K562 (cell line): ENCODE results near the gene MMP2. TPM values are rescaled to one million over a fixed set of nuclear protein-coding genes. Genes with fewer than 3 reads are reported as not detected.

Experiments used
- BCL6 ChIP-seq: fragments of 250-450 bp; sonication (Bioruptor Pico); IDR thresholded peaks from 2 replicates; pipeline ENCODE4 v1.4.0; 2020
- ZNF696 ChIP-seq: fragments of 250-450 bp; sonication (Bioruptor Pico); conservative IDR thresholded peaks from 2 replicates; pipeline ENCODE4 v1.4.0; 2020; ENCODE audit warnings: mild to moderate bottlenecking, moderate library complexity
- polyA plus RNA-seq, 8 experiments: library from polyadenylated mRNA; depleted of rRNA in 4 of 8; stranded (reverse) in 5 of 8; unstranded in 3 of 8; fragments of >200 nt; fragmentation: Nextera tagmentation in 2 of 8; fragmentation: Illumina TruSeq in 1 of 8; extraction: Ambion mirVana in 2 of 8; extraction: Trizol in 1 of 8; gene quantifications; 2 replicates each; pipeline versions ENCODE4 v1.2.1 to v1.2.3, GENCODE V29; 2011 to 2014; ENCODE audit warnings: inconsistent platforms in 1 of 8, missing spikeins in 1 of 8
- total RNA-seq, 7 experiments: library from RNA; depleted of rRNA in 6 of 7; stranded (reverse); fragments of >200 nt in 6 of 7; fragmentation: Illumina TruSeq in 2 of 7; extraction: Trizol in 2 of 7; gene quantifications; 2 replicates each; pipeline versions ENCODE4 v1.2.1 to v1.2.3, GENCODE V29; 2011 to 2021; ENCODE audit warnings: low replicate concordance in 1 of 7
- TF ChIP-seq, protein P1 (sequence below): sonication (generic); formaldehyde crosslinking; IDR thresholded peaks from 2 replicates; pipeline ENCODE4 v1.8.0; 2022; ENCODE audit warnings: mild to moderate bottlenecking, missing genetic modification reagents
- TF ChIP-seq, protein P2 (sequence below): fragments of 450-650 bp; IDR thresholded peaks from 2 replicates; pipeline ENCODE4 v1.6.1; 2016; ENCODE audit warnings: mild to moderate bottlenecking

The MMP2 gene
- total and polyA plus RNA-seq, 9 of the 15 experiments (the other 6 are each of a cell fraction or from before 2014, with no cell fraction given) = 0.05 to 0.53 TPM; not detected in 7

DNA sequence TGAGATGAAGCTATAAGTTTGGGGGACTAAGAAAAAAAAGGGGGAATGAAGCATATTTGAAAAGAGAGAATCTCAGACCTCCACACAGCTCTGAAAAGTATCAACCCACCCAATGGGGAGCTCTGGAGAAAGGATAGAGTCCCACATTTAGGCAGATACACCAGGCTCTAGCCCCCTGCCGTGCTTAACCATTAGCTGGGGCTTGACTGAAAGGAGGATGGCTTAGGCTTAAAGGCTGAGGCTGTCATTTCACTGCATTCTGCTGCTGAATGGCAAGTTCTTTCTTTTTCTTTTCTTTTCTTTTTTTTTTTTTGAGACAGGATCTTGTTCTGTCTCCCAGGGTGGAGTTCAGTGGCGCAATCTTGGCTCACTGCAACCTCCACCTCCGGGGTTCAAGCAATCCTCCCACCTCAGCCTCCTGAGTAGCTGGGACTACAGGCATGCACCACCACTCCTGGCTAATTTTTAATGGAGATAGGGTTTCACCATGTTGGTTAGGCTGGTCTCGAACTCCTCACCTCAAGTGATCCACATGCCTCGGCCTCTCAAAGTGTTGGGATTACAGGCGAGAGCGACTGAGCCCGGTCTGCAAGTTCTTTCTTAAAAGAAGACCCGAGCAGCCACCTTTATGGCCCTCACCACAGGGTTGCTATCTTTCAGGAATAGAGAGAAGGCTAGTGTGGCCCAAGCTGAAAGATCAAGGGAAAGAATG lies 9.0 kb upstream of the MMP2 start (continued):
- TF ChIP-seq, protein P1, sequence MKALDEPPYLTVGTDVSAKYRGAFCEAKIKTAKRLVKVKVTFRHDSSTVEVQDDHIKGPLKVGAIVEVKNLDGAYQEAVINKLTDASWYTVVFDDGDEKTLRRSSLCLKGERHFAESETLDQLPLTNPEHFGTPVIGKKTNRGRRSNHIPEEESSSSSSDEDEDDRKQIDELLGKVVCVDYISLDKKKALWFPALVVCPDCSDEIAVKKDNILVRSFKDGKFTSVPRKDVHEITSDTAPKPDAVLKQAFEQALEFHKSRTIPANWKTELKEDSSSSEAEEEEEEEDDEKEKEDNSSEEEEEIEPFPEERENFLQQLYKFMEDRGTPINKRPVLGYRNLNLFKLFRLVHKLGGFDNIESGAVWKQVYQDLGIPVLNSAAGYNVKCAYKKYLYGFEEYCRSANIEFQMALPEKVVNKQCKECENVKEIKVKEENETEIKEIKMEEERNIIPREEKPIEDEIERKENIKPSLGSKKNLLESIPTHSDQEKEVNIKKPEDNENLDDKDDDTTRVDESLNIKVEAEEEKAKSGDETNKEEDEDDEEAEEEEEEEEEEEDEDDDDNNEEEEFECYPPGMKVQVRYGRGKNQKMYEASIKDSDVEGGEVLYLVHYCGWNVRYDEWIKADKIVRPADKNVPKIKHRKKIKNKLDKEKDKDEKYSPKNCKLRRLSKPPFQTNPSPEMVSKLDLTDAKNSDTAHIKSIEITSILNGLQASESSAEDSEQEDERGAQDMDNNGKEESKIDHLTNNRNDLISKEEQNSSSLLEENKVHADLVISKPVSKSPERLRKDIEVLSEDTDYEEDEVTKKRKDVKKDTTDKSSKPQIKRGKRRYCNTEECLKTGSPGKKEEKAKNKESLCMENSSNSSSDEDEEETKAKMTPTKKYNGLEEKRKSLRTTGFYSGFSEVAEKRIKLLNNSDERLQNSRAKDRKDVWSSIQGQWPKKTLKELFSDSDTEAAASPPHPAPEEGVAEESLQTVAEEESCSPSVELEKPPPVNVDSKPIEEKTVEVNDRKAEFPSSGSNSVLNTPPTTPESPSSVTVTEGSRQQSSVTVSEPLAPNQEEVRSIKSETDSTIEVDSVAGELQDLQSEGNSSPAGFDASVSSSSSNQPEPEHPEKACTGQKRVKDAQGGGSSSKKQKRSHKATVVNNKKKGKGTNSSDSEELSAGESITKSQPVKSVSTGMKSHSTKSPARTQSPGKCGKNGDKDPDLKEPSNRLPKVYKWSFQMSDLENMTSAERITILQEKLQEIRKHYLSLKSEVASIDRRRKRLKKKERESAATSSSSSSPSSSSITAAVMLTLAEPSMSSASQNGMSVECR (CRISPR knock-in tag) = no peak
- TF ChIP-seq BCL6 = no peak
- TF ChIP-seq, protein P2, sequence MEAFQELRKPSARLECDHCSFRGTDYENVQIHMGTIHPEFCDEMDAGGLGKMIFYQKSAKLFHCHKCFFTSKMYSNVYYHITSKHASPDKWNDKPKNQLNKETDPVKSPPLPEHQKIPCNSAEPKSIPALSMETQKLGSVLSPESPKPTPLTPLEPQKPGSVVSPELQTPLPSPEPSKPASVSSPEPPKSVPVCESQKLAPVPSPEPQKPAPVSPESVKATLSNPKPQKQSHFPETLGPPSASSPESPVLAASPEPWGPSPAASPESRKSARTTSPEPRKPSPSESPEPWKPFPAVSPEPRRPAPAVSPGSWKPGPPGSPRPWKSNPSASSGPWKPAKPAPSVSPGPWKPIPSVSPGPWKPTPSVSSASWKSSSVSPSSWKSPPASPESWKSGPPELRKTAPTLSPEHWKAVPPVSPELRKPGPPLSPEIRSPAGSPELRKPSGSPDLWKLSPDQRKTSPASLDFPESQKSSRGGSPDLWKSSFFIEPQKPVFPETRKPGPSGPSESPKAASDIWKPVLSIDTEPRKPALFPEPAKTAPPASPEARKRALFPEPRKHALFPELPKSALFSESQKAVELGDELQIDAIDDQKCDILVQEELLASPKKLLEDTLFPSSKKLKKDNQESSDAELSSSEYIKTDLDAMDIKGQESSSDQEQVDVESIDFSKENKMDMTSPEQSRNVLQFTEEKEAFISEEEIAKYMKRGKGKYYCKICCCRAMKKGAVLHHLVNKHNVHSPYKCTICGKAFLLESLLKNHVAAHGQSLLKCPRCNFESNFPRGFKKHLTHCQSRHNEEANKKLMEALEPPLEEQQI = no peak
- no peak for TF ChIP-seq ZNF696 (CRISPR knock-in tag)
